Measurements from ENCODE around the gene ACBD6.
"Not testable (repeated sequence)": the region's sequence is repeated elsewhere in the genome, so short reads cannot be mapped to it uniquely, and the experiment has no call there.

Gene ACBD6

DNA sequence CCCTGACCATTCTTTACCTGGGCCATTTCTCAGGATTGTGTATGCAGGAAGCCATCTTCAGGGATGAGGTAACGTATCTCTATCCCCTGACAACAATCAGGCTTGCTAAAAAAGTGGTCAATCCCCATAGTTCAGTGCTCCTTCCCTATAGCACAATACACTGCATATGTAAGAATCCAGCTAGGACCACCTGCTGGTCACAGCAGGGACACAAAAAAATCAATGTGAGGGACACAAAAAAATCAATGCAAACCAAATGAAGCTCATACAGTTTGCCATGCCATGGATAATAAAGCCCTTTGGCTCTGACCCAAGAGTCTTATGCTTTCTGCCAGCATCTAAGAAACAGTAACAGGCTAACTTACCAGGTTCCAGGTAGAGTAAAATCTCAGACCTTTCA is 16.3 kb downstream of the ACBD6 start:
- no peak for DNase-seq

DNA sequence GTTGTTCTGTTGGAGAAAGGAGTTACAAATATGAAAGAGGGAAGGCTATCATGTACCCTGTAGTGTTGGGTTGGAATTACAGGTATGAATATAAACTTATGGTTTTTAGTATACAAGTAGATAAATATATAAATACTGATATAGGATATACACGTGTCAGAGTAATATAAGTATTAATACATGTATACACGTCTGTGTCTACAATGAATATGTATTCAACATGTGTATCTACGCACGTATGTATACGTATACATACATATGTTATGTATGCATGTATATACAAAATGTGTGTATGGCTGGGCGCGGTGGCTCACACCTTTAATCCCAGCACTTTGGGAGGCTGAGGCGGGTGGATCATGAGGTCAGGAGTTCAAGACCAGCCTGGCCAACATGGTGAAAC is 17.9 kb downstream of the ACBD6 start:
- no peak for DNase-seq

DNA sequence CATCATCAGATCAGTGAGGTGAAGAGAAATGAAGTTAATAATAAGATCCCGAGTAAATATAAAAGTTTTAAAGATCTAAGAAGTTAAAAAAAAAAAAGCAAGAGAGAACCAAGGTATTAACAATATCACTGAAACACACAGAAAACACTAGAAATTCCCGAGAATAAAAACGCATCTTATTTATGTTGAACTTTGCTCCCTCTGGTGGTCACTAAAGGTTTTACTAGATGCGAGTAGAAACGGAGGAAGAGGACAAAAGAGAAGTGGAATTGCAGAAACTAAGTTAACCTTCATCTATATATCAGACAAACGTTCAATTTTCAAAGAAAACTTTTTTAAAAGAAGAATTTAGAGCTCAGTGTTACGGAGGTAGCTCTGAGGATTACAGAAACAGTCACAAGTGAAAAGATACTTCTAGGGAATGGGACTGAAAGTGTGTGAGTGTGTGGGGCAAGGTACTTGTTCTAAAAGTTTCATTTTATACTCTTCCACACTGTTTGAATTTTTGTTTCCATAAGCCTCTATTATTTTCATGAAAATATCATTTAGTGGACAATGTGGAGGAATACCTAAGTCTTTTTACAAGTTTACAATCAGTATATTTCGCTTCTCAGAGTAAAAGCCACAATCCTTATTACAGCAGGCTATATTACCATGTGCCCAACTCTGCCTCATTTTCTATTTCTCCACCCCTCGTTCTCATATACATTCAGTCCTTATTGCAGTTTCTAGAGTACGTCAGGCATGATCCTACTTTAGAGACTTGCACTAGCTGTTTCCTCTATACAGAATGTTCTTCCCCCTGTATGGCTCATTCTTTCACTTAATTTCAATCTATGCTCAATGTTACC is 19.7 kb downstream of the ACBD6 start:
- DNase-seq, result peak; percentile 71

DNA sequence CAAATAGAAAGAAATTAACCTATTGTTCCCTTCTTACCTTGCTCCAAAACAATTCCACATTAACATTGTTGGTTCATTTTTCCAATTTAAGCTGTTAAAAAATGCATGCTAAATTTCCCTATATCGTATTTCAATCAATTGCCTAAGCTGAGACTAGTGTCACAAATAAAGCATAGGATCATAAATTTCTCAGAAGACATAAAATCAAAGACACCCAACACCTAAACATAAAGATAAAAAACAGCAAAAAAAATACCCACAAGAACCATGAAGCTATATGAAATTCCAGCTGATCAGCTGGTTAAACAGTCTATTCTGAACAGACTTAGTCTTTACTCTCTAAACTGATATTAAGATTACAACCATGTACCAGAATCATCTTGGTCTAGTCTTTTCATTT is 32.3 kb downstream of the ACBD6 start:
- no peak for DNase-seq

DNA sequence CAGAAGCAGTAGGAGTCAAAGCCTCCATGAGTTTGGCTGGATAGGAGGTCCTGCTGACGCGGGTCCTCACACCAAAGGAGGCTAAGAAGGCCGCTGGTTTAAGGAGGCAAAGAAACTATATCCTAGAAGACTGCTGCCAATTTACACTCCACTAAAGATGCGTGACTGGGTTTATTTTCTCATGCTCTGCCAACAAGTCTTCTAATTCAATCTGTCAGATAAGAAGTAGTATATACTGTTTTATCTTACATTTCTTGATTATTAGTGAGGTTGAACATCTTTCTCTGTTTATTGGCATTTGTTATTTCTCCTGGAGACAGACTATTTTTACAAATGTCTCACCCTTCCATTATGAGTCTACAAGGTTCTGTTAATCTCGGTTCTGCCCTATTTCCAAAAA is 34.1 kb downstream of the ACBD6 start:
- no peak for DNase-seq

DNA sequence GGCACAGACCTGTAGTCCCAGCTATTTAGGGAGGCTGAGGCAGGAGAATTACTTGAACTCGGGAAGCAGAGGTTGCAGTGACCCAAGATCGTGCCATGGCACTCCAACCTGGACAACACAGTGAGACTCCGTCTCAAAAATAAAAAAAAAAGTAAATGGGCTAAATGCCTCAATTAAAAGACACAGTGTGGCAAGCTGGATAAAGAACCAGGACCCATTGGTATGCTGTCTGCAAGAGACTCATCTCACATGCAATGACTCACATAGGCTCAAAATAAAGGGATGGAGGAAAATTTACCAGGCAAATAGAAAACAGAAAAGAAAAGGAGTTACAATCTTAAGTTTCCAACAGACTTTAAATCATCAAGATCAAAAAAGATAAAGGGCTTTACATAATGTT is 40.3 kb downstream of the ACBD6 start:
- DNase-seq, result no peak

DNA sequence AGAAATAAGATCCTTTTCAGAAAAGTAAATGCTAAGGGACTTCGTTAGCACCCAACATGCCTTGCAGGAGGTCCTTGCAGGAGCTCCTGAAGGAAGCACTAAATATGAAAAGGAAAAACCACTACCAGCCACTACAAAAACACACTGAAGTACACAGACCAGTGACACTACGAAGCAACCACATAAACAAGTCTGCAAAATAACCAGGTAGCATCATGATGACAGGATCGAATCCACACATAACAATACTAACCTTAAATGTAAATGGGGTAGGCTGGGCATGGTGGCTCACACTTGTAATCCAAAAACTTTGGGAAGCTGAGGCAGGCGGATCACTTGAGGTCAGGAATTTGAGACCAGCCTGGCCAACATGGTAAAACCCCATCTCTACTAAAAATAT is 40.7 kb downstream of the ACBD6 start:
- not testable (repeated sequence) for DNase-seq

DNA sequence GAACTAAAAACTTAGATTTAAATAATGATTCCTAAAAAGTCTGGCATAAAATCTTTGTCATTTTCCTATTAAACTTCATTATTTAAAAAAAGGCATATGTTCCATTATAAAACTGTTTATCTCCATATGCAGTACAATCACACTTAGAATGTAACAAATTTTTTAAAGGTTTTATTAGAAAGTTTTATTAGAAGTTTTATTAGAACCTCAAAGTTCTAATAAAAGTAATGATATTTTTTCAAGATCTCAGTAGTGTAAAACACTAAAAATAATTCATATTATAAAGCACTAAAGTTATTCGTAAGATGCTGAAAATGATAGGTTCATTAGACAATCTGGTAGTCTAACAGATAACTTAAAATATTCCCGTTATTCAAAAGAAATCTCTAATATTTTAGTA is 43.6 kb downstream of the ACBD6 start:
- no peak for DNase-seq

DNA sequence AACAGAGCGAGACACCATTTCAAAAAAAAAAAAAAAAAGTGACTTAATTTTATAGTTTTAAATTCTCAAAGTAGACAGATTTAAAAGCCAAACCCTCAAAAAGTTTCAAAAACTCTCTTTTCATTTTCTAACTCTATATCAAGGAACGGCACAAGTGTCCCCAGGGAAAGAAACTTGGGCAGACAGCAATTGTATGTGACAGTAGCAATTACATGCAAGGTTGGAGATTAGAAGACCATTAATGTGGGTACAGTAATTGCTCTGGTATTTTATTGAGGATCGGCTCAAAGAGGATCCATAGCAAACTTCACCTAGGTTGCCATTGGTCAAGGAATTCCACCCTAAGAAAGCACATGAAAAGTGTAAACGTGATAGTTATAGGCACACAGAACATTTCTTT is 46.2 kb downstream of the ACBD6 start:
- DNase-seq, result no peak

DNA sequence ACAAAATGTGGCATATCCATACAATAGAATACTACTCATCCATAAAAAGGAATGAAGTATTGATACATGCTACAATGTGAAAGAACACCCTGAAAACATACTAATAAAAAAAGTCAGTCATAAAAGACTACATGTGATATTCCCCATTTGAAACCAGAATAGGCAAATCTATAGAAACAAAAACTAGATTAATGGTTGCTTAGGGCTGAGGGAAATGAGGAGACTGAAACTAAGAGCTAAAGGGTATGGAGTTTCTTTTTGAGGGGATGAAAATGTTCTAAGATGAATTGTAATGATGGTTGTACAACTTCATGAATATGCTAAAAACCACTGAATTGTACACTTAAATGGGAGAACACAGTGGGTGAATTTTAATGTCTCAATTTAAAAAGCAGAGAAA is 50.9 kb downstream of the ACBD6 start:
- no peak for DNase-seq

DNA sequence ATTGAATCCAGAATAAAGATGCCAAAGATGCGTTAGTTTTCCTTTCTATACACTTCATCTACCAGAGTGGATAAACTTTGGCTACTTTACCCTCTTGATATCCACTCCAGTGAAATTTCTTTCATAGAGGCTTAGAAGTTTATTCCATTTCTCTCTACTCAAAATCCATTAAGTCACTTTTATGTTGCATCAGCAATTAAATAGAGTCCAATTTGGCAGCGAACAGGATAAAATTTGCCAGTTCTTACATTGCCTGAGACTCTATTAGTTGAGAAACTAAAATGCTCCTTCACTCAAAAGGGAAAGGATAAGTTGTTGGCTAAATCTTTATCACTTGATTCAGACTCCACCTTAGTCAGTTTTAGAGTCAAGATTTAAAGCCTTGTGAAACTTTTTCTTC is 57.9 kb downstream of the ACBD6 start:
- DNase-seq, result no peak

DNA sequence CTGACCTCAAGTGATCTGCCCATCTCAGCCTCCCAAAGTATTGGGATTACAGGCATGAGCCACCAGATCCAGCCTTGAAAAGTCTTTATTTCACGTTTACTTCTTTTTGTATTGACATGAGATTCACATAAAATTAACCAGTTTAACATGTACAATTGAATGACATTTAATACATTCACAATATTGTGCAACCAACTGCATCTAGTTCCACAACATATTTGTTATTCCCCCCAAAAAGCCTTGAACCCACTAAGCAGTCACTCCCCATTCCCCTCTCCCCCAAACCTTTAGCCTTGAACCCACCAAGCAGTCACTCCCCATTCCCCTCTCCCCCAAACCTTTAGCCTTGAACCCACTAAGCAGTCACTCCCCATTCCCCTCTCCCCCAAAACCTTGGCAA is 62.0 kb downstream of the ACBD6 start:
- no peak for DNase-seq

DNA sequence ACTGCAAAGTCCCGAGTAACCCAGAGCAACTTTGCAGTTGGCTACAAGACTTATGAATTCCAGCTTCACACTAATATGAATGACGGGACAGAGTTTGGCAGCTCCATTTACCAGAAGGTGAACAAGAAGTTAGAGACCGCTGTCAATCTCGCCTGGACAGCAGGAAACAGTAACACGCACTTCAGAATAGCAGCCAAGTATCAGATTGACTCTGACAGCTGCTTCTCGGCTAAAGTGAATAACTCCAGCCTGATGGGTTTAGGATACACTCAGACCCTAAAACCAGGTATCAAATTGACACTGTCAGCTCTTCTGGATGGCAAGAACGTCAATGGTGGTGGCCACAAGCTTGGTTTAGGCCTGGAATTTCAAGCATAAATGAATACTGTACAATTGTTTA is 66.8 kb downstream of the ACBD6 start:
- DNase-seq, result no peak

DNA sequence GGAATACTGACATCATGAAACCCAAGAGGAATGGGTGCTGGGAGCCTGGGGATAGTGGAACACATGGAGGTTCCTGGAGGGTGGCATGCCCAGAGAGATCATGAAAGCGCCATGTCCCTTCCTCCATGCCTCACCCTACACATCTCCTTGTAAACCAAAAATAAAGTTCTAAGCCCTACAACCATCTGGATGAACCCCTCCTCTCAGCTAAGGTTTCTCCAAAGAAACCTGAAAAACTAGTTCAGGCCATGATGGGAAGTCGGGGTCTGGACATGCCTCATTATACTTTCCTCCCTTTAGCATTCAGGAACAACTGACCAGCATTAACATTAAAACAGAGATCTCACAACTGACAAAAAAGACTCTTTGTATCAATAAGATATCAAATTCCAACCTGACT is 68.5 kb downstream of the ACBD6 start:
- no peak for DNase-seq

DNA sequence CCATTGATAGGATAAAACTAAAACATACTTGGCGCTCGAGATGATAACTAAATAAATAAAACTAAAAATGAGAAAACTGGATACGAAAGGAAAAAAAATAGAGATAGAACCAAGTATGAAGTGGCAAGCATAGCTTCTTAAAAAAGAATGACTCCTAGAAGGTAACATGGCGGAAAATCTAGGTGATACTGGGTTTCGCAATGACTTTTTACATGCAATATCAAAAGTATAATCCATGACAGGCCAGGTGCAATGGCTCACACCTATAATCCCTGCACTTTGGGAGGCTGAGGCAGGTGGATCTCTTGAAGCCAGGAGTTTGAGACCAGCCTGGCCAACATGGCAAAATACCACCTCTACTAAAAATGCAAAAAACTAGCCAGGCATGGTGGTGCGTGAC is 70.7 kb downstream of the ACBD6 start:
- no peak for DNase-seq

DNA sequence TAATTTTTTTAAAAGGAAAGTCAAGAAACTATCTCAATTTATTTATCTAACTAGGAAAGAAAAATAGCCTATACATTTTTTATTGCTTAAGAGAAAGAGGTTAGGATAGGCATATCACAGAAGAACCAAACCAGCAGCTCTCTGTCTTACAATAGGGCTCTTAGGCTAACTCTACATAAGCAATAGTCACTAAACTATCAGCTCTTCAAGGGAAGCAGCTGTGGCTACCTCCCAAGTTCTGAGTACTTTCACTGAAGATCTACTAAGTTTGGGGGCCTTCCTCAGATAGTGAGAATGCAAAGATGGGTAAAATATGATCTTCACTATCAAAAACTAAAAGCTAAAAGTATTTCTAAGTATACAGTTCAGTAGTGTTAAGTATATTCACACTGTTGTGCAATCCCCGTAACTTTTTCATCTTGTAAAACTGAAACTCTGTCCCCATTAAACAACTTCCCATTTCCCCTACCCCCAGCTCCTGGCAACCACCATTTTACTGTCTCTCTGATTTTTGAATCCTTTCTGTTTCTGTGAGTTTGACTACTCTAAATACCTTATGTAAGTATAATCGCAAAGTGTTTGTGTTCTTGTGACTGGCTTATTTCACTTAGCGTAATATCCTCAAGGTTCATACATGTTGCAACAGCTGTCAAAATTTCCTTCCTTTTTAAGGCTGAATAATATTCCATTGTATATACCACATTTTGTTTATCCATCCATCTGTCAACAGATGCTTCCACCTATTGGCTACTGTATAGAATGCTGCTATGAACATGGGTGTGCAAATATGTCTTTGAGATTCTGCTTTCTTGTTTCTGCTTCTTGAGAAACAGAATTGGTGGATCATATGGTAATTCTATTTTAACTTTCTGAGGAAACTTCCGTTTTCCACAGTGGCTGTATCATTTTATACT is 73.3 kb downstream of the ACBD6 start:
- no peak for DNase-seq

DNA sequence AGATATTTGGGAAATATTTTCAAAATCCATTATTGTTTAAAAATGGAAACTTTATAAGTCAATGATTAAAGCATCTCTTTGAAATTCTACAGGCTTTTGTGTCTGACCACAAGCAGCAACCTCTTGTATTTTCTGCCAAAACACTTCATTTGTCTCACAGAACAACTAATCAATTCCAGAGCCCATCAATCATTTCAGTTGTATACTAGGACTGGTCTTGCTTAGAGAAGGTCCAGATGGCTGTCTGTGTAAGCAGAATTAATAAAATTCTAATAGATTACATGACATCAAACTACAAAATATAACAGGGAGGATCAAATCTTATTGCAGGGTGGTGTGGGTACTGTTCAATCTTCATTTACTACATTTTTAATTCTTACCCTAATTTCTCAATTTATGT is 76.4 kb downstream of the ACBD6 start:
- no peak for DNase-seq

DNA sequence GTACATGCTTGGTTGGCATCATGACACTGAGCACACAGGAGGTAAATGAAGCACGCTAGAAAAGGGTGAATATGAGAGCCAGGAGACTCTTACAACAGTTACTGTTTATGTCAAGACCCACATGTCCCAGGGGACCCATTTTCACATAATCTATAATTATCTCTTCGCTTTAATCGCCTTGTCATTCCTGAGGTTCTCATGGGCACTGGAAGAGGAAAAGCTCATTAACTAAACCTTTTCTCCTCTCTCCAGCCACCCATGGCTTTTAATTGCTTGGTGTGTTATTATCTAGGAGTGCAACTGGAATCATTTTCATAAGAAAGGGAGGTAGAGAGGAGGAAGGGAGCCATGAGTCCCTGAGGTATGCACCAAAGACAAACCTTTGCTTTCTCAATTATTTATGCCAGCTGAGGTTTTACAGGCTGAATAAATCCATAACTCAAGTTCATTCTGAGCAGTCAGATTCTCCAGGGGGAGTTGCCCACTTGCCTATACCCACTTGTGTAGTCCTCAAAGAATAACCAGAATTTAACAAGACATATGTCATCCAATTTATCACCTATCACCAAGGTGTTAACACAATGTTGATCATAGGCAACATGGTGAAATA is 77.4 kb downstream of the ACBD6 start:
- no peak for DNase-seq

DNA sequence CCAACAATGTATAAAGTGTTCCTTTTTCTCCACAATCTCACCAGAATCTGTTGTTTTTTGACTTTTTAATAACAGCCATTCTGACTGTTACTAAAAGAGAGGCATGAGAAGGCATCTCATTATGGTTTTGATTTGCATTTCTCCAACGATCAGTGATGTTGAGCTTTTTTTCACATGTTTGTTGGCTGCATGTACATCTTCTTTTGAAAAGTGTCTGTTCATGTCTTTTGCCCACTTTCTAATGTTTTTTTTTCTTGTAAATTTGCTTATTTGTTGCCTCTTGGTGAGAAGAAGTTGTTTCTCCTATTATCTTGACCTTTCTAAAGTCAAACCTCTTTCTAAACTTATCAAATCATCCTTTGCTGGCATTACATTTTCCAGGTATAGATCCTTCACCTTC is 80.8 kb downstream of the ACBD6 start:
- DNase-seq, result no peak

DNA sequence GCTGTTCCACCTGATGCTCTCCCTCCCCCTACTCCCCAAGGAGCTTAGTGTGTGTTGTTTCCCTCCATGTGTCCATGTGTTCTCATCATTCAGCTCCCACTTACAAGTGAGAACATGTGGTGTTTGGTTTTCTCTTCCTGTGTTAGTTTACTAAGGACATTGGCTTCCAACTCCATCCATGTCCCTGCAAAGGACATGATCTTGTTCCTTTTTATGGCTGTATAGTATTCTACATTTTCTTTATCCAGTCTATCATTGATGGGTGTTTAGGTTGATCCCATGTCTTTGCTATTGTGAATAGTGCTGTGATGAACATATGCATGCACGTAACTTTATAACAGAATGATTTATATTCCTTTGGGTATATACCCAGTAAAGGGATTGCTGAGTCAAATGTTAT is 81.2 kb downstream of the ACBD6 start:
- DNase-seq, result not testable (repeated sequence)

DNA sequence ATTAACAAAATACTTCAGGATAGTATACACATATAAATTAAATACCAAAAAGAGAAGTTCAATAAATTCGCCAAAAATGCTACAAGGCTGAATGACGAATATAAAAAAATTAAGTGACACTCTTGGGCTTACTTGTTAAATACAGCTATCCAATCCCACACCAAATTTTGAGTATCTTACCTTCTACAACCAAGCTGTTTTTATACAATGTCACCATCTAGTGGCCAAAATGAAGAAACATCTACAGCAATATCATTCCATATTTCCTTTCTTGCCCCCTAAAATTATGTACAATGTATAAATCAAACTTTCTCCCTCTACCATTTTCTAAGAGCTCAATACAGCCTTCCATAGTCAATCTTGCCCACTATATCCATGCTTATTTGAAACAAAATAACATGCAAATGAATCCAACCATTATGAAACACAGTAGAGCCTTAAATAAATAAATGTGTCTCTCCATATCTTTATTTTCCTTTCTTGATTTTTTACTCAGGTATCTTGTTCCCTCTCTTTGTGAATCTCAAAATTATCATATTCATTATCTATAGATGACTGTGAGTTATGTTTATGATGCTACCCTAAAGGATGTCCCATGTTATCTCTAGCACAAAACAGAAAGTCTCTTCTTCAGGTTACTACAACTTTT is 86.3 kb downstream of the ACBD6 start:
- peak; percentile 39 for DNase-seq

DNA sequence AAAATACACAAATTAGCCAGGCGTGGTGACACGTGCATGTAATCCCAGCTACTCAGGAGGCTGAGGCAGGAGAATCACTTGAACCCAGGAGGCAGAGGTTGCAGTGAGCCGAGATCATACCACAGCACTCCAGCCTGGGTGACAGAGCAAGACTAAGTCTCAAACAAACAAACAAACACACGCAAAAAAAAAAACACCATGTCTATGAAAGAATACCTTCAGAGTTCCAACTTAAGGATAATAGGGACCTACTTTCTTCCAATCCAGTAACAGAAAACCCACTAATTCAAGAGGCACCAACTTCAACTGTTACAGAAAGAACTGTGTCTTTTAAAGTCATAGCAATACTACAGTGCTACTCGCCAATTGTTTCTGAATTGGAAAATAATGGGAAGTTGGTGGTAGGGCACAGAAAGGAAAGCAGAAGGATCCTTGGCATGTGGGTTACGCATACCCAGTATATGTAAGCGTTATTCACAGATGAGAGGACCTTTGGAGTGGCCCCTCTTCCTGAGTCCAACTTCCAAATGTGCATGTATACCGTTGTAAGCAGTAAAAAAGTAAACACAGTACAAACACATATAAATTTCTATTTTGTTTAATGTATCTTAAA is 87.0 kb downstream of the ACBD6 start:
- no peak for DNase-seq

DNA sequence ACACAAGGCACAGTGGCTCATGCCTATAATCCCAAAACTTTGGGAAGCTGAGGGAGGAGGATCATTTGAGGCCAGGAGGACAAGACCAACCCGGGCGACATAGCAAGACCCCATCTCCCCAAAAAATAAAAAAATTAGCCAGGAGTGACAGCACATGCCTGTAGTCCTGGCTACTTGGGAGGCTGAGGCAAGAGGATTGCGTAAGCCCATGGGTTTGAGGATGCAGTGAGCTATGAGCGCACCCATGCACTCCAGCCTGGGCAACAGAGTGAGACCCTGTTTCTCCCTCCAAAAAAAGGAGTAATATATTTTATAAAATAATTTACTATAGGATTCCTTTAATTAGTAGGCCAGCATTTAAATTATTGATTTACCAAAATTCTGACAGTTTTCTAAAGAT is 89.8 kb downstream of the ACBD6 start:
- no peak for DNase-seq
